K562 (cell line): Measurements from ENCODE around the gene NRF1. TPM values are rescaled to one million over a fixed set of nuclear protein-coding genes. Genes with fewer than 3 reads are reported as not detected.
A peak's percentile ranks its signal among the peaks of the same experiment; 100 is the strongest.

Experiments used
- ARHGAP35 ChIP-seq: fragments of 450-650 bp; IDR thresholded peaks from 2 replicates; pipeline ENCODE4 v1.6.1; 2018; ENCODE audit not compliant: partially characterized antibody
- EHMT2 ChIP-seq: fragments of 450-650 bp; IDR thresholded peaks from 2 replicates; pipeline ENCODE4 v1.6.1; 2018; ENCODE audit warnings: antibody characterized with exemption
- HDGF ChIP-seq: fragments of 450-650 bp; IDR thresholded peaks from 2 replicates; pipeline ENCODE4 v1.6.1; 2016
- NFATC3 ChIP-seq: fragments of 450-650 bp; IDR thresholded peaks from 2 replicates; pipeline ENCODE4 v1.6.1; 2017; ENCODE audit warnings: mild to moderate bottlenecking
- OTX1 ChIP-seq: fragments of 450-650 bp; formaldehyde crosslinking; IDR thresholded peaks from 2 replicates; pipeline ENCODE4 v1.4.0; 2022; ENCODE audit warnings: mild to moderate bottlenecking
- SIRT6 ChIP-seq: IDR thresholded peaks from one replicate; pipeline ENCODE4 v1.6.1; 2012; ENCODE audit warnings: low read depth, mild to moderate bottlenecking, control low read depth, inconsistent platforms, low read length, moderate library complexity
- TAF9B ChIP-seq: fragments of 450-650 bp; IDR thresholded peaks from 2 replicates; pipeline ENCODE4 v1.6.1; 2018; ENCODE audit warnings: mild to moderate bottlenecking; ENCODE audit not compliant: partially characterized antibody
- ZC3H4 ChIP-seq: sonication (generic); formaldehyde crosslinking; IDR thresholded peaks from 2 replicates; pipeline ENCODE4 v1.9.0; 2021; ENCODE audit warnings: missing genetic modification reagents, borderline replicate concordance
- ZNF175 ChIP-seq: fragments of 200-800 bp; sonication (Bioruptor generic); IDR thresholded peaks from 2 replicates; pipeline ENCODE4 v1.6.1; 2016; ENCODE audit warnings: low read depth, mild to moderate bottlenecking, missing genetic modification characterization, missing compliant biosample characterization
- ZNF695 ChIP-seq: fragments of 450-650 bp; formaldehyde crosslinking; IDR thresholded peaks from 2 replicates; pipeline ENCODE4 v1.4.0; 2020; ENCODE audit warnings: mild to moderate bottlenecking, moderate library complexity
- polyA plus RNA-seq, 8 experiments: library from polyadenylated mRNA; depleted of rRNA in 4 of 8; stranded (reverse) in 5 of 8; unstranded in 3 of 8; fragments of >200 nt; fragmentation: Nextera tagmentation in 2 of 8; fragmentation: Illumina TruSeq in 1 of 8; extraction: Ambion mirVana in 2 of 8; extraction: Trizol in 1 of 8; gene quantifications; 2 replicates each; pipeline versions ENCODE4 v1.2.1 to v1.2.3, GENCODE V29; 2011 to 2014; ENCODE audit warnings: inconsistent platforms in 1 of 8, missing spikeins in 1 of 8
- total RNA-seq, 7 experiments: library from RNA; depleted of rRNA in 6 of 7; stranded (reverse); fragments of >200 nt in 6 of 7; fragmentation: Illumina TruSeq in 2 of 7; extraction: Trizol in 2 of 7; gene quantifications; 2 replicates each; pipeline versions ENCODE4 v1.2.1 to v1.2.3, GENCODE V29; 2011 to 2021; ENCODE audit warnings: low replicate concordance in 1 of 7
- TF ChIP-seq, protein P1 (sequence below), 2 experiments: fragments of 450-650 bp in 1 of 2; sonication (generic) in 1 of 2; formaldehyde crosslinking in 1 of 2; IDR thresholded peaks in 1 of 2; conservative IDR thresholded peaks in 1 of 2; 2 replicates each; pipeline versions ENCODE4 v1.6.1 to v1.8.1; 2016 to 2023; ENCODE audit warnings: mild to moderate bottlenecking in 2 of 2, moderate library complexity in 2 of 2, inconsistent platforms in 1 of 2, missing genetic modification reagents in 1 of 2
- TF ChIP-seq, protein P2 (sequence below): fragments of 250-450 bp; sonication (Bioruptor Pico); IDR thresholded peaks from 2 replicates; pipeline ENCODE4 v1.9.0; 2021; ENCODE audit warnings: mild to moderate bottlenecking
- TF ChIP-seq, protein P3 (sequence below): sonication (generic); formaldehyde crosslinking; IDR thresholded peaks from 2 replicates; pipeline ENCODE4 v1.8.1; 2023; ENCODE audit warnings: mild to moderate bottlenecking, missing genetic modification reagents
- TF ChIP-seq, protein P4 (sequence below), 2 experiments: fragments of 450-650 bp; IDR thresholded peaks; 2 replicates each; pipeline ENCODE4 v1.6.1; 2018; ENCODE audit warnings: mild to moderate bottlenecking in 2 of 2, low read depth in 1 of 2; ENCODE audit not compliant: partially characterized antibody in 2 of 2
- TF ChIP-seq, protein P5 (sequence below): fragments of 450-650 bp; IDR thresholded peaks from 2 replicates; pipeline ENCODE4 v1.6.1; 2016; ENCODE audit warnings: missing biosample characterization, missing genetic modification characterization
- TF ChIP-seq, protein P6 (sequence below), 3 experiments: IDR thresholded peaks in 2 of 3; conservative IDR thresholded peaks in 1 of 3; 2 replicates each; pipeline ENCODE4 v1.5.1; 2011 to 2012; ENCODE audit warnings: low read length in 3 of 3, mild to moderate bottlenecking in 3 of 3, control low read depth in 2 of 3, improper control_type of control experiment in 1 of 3, inconsistent platforms in 1 of 3, low read depth in 1 of 3, mixed read lengths in 1 of 3, moderate library complexity in 1 of 3; ENCODE audit not compliant: insufficient read depth in 2 of 3

The NRF1 gene
- total and polyA plus RNA-seq, 9 of the 15 experiments (the other 6 are each of a cell fraction or from before 2014, with no cell fraction given): 8.6 to 28.8 (median 20.3) TPM

DNA sequence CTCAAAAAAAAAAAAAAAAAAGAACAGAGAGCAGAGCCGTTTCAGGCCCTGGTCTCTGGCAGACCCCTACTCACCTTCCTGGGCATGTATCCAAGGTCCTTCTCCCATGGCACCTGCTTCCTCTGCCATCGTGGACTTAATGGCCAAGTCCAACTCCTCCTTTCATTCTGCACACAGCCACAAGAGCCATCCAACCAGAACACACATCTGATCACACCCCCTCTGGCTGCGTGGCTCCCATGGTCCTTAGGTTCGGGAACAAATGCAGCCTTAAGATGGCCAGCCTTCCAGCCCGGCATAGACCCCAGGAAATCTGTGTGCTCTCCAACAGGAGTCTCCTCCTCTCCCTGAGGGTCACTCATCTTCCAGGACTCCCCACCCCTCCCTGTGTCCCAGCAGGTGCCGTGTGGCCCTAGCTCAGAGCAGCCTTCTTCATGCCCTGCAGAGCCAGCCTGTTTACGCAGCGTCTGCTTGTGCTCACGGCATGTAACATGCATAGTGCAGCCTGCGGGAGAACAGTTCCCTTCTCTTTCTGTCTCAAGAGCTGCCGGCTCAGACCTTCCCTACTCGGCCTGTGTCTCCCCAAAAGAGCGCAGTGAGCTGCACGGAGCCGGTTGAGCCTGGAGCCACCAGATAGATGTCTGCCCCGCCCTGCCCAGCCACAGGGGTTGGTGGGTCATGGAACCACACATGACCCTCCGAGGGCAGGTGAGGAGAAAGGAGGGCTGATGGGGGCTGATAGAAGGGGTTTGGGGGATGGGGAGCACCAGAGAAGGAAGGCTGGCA lies 157.3 kb downstream of the NRF1 start (continued):
- TF ChIP-seq HDGF (peak; percentile 83; the same call in 1 of the 2 replicates), ZNF175 (CRISPR knock-in tag) (no peak), OTX1 (CRISPR knock-in tag) (no peak), ZC3H4 (CRISPR knock-in tag) (no peak; the same call in 1 of the 2 replicates), ARHGAP35 (peak; percentile 30), NFATC3 (no peak), ZNF695 (no peak), SIRT6 (no peak), TAF9B (no peak), EHMT2 (peak; percentile 60; the same call in 1 of the 2 replicates)
- TF ChIP-seq, protein P1, sequence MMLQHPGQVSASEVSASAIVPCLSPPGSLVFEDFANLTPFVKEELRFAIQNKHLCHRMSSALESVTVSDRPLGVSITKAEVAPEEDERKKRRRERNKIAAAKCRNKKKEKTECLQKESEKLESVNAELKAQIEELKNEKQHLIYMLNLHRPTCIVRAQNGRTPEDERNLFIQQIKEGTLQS (IDR thresholded peaks at IDR 0.05): no peak
- TF ChIP-seq, protein P1 (CRISPR knock-in tag; conservative IDR thresholded peaks at IDR 0.05): no peak
- TF ChIP-seq, protein P2, sequence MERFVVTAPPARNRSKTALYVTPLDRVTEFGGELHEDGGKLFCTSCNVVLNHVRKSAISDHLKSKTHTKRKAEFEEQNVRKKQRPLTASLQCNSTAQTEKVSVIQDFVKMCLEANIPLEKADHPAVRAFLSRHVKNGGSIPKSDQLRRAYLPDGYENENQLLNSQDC (CRISPR knock-in tag): 0 out of 2 replicates have a peak, but pooled peaks have one; percentile 1
- TF ChIP-seq, protein P3, sequence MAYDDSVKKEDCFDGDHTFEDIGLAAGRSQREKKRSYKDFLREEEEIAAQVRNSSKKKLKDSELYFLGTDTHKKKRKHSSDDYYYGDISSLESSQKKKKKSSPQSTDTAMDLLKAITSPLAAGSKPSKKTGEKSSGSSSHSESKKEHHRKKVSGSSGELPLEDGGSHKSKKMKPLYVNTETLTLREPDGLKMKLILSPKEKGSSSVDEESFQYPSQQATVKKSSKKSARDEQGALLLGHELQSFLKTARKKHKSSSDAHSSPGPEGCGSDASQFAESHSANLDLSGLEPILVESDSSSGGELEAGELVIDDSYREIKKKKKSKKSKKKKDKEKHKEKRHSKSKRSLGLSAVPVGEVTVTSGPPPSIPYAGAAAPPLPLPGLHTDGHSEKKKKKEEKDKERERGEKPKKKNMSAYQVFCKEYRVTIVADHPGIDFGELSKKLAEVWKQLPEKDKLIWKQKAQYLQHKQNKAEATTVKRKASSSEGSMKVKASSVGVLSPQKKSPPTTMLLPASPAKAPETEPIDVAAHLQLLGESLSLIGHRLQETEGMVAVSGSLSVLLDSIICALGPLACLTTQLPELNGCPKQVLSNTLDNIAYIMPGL (CRISPR knock-in tag): no peak
- TF ChIP-seq, protein P4, sequence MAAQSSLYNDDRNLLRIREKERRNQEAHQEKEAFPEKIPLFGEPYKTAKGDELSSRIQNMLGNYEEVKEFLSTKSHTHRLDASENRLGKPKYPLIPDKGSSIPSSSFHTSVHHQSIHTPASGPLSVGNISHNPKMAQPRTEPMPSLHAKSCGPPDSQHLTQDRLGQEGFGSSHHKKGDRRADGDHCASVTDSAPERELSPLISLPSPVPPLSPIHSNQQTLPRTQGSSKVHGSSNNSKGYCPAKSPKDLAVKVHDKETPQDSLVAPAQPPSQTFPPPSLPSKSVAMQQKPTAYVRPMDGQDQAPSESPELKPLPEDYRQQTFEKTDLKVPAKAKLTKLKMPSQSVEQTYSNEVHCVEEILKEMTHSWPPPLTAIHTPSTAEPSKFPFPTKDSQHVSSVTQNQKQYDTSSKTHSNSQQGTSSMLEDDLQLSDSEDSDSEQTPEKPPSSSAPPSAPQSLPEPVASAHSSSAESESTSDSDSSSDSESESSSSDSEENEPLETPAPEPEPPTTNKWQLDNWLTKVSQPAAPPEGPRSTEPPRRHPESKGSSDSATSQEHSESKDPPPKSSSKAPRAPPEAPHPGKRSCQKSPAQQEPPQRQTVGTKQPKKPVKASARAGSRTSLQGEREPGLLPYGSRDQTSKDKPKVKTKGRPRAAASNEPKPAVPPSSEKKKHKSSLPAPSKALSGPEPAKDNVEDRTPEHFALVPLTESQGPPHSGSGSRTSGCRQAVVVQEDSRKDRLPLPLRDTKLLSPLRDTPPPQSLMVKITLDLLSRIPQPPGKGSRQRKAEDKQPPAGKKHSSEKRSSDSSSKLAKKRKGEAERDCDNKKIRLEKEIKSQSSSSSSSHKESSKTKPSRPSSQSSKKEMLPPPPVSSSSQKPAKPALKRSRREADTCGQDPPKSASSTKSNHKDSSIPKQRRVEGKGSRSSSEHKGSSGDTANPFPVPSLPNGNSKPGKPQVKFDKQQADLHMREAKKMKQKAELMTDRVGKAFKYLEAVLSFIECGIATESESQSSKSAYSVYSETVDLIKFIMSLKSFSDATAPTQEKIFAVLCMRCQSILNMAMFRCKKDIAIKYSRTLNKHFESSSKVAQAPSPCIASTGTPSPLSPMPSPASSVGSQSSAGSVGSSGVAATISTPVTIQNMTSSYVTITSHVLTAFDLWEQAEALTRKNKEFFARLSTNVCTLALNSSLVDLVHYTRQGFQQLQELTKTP (IDR thresholded peaks at IDR 0.05; ENCODE audit: low read depth in 1 of 2, partially characterized antibody in 2 of 2): peak in 1 of 2 experiments; percentile 68
- TF ChIP-seq, protein P5, sequence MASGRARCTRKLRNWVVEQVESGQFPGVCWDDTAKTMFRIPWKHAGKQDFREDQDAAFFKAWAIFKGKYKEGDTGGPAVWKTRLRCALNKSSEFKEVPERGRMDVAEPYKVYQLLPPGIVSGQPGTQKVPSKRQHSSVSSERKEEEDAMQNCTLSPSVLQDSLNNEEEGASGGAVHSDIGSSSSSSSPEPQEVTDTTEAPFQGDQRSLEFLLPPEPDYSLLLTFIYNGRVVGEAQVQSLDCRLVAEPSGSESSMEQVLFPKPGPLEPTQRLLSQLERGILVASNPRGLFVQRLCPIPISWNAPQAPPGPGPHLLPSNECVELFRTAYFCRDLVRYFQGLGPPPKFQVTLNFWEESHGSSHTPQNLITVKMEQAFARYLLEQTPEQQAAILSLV (tag): no peak
- TF ChIP-seq, protein P6, sequence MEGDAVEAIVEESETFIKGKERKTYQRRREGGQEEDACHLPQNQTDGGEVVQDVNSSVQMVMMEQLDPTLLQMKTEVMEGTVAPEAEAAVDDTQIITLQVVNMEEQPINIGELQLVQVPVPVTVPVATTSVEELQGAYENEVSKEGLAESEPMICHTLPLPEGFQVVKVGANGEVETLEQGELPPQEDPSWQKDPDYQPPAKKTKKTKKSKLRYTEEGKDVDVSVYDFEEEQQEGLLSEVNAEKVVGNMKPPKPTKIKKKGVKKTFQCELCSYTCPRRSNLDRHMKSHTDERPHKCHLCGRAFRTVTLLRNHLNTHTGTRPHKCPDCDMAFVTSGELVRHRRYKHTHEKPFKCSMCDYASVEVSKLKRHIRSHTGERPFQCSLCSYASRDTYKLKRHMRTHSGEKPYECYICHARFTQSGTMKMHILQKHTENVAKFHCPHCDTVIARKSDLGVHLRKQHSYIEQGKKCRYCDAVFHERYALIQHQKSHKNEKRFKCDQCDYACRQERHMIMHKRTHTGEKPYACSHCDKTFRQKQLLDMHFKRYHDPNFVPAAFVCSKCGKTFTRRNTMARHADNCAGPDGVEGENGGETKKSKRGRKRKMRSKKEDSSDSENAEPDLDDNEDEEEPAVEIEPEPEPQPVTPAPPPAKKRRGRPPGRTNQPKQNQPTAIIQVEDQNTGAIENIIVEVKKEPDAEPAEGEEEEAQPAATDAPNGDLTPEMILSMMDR (IDR thresholded peaks at IDR 0.05 in 2 of 3, conservative IDR thresholded peaks at IDR 0.05 in 1 of 3; ENCODE audit: insufficient read depth in 2 of 3, low read depth in 1 of 3, low read length in 3 of 3): no peak
